GM03348 (cell line): Measurements from ENCODE around the gene RAPGEF1.

ENCODE experiments used
- DNase-seq: peaks from one replicate; pipeline ENCODE4 v3.0.0; 2012; ENCODE audit warnings: low spot score

RAPGEF1 gene

DNA sequence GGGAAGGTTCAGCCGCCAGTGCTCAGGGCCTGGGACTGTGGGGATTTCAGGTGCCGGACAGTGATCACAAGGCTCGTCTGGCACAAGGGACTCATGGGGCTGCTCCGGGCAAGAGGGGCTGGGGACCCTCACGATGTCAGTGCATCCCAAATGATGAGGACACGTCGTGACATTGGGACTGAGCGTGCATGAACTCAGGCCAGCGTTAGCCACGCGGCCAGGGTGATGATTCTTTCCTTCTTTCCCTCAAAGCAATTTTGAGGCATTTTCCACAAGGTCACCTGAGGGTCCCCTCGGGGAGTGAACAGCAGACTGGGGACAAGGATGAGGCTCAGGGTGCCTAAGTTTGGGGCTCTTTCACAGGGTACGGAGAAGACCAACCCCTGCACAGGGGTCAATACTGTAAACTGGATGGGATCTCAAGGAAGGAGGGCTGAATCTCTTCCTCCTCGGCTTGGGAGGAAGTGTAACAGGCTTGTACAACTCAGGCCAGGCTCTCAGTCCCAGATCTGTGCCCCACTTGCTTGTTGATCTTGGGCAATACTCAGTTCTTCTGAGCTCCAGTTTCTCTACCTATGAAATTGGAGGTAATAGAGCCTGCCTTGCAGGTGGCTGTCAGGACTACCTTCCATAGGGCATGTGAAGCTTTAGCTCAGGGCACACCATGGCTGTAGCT lies 116.1 kb downstream of the RAPGEF1 start:
- no peak for DNase-seq

DNA sequence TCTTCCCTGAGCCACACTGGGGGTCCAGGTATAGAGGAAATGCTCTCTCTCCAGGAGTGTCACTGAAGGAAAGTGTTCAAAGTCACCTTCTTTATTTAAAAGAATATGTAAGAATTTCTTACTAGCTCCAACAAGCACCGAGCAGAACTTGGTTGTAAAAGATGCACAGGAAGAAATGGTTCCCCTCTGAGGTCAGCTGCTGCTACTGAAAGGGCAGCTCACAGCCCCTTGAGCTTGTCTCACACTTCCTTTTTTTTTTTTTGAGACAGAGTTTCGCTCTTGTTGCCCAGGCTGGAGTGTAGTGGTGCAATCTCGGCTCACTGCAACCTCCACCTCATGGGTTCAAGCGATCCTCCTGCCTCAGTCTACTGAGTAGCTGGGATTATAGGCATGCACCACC lies 117.4 kb downstream of the RAPGEF1 start:
- no peak for DNase-seq

DNA sequence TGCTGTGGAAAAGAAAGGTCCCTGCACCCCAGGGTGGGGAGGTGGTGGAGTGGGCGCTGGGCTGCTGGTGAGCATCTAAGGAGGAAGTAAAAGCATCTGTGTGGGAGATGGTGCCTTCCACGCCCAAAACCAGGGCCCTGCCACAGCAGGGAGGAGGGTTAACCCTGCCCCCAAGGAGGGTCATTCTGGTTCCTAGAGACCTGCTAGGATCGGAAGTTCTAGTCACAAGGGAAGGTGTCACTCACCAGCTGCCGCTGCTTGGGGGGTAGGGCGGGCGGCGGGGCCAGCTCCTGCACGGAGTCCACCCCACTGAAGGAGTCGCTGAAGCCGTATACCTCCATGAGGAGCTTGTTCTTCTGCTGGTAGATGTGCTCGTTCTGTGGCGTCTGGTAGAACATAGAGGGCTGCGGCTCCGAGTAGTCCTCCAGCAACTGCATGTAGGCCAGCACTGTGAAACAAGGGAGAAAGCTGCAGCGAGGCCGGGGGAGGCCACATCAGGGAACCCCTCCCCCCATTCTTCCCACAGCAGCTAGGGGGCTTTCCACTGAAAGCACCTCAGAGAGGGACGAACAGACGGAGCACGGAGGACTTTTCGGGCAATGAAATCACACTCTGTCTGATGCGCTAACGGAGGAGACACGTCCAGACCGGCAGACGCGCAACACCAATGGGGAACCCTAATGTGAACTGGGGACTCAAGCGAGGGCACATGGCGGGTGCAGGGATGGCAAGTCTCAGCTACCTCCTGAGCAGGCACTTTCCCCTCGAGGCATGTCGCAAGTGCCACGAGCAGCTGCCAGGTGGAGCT lies 118.1 kb downstream of the RAPGEF1 start:
- no peak for DNase-seq

DNA sequence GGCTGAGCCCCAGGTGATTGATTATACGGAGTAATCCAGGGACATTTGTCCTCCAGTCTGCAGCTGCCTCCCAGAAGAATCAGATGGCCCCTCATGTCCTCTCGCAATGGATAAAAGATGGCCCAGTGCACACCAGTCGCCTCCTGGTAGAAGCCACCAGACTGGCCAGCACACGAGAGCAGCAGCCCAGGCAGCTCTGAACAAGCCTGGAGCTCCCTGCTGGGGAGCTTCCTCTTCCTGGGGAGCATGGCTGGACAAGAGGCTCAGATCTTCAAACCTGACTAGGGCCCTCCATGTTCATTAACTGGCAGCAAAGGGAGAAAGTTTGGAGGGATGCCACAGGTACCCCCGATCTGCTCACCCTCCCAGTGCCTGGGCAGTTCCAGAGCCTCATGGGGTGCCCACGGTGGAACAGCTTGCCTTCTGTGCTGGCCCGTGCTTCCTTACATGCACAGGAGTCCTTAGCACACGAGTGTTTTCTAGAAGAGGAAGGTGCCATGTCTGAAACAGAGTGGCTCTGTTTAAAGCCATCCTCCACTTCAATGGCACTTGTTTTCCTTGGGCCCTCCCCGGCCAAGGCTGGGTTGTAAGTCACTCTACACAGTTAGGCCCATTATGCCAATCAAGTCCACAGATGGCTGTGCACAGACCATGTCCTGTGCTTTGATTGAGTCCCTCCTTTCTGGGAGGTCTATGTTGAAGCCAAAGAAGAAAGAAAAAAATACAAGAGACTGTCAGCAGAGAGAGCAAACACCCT lies 118.9 kb downstream of the RAPGEF1 start:
- DNase-seq: no peak

DNA sequence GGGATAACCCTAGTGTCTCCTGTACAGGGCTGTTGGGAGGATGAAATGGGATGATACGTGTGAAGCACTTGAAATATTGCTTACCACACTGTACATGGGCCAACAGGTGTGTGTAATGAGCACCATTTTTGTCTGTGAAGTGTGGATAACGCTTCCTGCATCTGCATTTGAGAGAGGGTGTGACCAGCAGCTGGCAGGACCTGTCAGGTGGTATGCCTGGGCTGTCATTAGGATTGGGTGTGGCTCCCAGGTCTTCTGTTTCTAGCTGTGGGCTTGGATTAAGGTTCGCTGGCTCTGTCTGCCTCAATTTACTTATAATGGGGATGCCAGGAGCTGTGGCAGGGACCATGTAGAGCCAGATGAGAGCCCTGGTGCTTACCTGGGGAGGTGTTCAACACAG lies 120.2 kb downstream of the RAPGEF1 start:
- DNase-seq: no peak

DNA sequence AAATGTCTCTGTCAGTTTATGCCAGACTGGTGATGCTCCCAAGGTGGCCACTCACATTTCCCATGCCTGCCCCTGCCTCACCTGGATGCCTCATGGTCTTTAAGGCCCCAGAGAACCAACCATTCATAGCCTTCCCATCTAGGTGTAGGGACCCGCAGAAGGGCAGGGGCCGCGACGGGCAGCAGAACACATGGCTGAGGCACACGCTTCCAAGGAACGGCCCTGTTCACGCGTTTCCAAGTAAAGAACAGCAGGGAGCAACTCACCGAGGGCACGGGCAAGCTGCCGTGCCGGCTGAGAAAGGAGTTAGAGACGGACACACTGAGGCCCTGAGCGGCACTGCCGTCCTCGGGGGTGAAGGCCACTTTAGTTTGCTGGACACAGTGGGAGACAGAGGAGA lies 121.1 kb downstream of the RAPGEF1 start:
- DNase-seq: no peak

DNA sequence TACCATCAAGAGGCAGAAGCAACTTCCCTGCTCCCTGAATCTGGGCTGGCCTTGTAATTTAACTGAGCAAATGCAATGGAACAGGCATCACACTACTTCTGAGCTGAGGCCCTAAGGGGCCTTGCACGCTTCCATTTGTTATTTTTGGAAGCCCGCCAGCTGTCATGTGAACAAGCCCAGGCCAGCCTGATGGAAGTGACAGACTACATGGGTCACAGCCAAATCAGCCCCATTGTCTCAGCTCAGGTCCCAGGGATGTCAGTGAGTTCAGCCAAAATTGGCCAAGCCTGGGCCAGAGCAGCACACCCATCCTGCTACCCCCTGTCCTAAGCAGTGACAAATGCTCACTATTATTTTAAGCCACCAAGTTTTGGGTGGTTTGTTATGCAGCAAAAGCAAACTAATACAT lies 121.8 kb downstream of the RAPGEF1 start:
- DNase-seq: no peak

DNA sequence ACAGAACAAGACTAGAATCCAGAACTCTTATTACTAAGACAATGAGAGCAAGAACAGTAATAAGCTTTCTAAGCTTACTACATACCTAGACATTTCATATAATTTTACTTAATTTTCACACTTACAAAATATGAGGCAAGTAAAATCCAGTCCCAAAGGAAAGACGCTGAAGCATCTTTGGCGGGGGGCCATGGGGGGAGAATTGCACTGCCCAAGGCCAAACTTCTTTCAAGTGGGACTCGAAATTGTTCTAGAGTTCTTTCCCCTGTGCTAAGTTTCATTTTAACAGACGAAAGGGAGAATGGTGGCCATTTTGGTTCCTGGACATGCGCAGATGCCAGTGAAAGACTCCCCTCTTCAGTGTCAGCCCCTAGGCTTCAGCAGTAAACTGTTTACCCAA lies 122.3 kb downstream of the RAPGEF1 start:
- no peak for DNase-seq

DNA sequence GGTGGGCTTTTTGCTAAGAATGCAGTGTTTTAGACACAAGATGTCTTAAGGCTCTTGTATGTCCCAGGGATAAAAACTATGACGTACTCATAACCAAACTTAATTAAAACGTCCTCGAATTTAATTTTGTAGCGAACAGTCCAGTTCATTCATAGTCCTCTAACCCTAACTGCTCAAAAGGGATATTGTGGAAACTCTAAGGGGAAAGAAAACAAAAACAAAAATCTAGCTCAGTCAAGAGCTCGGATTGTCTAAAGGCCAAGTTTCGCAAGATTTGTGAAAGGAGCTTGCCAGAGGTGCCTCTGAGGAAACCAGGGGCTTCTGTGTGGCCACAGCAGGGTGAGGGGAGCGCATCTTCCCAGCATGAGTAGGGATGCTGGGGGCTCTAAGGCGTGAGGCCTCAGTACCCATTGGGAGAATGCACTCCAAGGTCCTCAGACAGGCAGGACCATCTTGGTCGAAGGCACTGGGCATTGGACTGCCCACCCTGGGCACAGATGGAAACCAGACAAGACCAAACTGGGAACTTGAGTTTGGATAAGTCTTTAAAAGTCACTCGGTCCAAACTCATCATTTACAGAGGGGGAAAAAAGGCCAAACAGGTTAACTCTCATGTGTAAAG lies 122.8 kb downstream of the RAPGEF1 start:
- no peak for DNase-seq

DNA sequence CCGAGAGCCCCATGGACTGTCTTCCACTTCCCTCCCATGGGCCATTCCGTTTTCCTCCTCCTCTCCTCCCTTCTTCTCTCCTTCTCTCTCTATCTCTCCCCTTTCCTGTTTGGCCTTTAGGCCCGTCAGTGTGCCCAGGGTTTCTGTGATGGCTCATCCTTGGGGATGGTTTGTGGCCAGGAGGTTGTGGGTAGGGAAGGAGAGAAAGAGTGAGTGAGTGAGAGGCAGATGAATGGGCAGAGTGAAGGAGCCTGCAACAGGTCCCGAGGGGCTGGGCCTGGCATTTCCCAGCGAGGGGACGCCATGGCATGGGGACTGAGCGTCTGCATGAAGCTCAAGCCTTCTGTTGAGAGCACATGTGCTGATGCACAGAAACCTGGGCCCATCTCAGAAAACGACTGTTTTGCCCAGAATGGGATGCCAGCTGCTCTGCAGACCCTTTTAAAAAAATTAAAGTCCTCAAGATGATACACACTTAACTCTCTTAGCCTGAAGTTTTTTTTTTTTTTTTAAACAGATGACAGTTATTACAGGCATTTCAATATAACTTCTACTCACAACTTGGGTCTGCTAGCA lies 125.4 kb downstream of the RAPGEF1 start:
- no peak for DNase-seq

DNA sequence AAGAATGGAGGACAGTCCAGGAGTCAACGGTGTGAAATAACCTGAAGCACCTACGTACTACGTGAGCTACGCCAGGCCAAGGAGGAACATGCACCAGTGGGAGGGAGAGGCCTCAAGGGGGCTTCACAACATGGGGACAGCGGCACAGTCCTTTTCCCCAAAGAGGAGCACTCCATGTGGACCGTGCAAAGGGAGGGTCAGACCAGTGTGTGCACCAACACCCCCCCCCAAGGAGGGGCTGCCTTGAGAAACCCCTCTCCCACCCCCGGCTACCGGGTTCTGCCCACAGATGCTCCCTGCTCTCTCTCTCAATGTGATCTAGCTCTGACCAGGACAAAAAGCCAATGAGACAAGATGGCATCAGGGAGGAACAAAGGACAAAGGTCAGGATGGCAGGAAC lies 126.0 kb downstream of the RAPGEF1 start:
- DNase-seq: no peak

DNA sequence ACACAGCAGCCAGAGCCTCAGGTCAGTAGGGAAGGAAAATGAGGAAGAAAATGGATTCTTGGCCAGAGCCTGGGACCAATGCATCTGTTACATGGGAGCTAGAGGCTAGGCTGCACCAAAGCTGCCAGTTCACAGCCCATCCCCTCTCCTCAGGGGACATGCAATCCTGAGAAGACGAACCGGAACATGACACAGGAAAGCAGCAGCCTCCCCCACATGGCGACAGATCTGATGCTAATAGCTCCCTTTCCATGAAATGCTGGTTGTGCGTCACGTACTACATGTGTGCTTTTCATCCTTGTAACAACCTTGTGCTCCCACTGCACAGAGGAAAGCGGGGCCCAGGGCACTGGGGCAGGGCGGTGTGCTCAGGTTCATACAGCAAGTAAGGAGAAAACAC lies 127.0 kb downstream of the RAPGEF1 start:
- DNase-seq: no peak

DNA sequence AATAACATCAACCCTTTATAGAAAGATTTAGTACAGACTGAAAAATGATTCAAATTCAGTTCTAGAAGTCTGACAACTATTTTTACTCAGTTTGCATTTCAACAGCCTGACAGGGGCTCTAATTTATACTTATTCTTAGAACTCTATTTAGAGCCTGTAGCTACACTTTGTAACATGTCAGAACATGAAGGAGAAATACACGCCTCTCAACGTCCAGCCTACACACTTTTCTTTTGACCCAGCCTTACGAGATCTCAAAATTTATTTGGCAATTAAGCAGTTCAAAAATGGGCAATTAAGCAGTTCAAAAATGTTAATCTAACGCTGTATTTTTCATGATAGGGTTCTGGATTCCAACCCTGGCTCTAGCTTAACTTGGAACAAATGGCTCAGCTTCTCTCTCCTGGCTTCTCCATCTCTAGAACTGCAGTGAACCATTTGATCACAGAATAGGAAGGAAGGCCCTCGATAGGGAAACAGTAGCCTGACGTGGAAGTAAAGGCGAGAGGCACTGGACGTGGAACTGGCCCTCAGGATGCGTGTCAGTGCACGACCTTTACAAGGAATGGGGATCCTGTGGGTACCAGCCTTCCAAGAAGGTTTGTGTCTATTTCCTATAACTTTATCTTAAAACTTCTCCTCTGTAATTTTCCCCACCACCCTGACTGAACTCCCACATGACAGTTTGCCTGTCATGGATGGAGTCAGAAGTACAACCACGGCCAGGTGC lies 128.1 kb downstream of the RAPGEF1 start:
- no peak for DNase-seq

DNA sequence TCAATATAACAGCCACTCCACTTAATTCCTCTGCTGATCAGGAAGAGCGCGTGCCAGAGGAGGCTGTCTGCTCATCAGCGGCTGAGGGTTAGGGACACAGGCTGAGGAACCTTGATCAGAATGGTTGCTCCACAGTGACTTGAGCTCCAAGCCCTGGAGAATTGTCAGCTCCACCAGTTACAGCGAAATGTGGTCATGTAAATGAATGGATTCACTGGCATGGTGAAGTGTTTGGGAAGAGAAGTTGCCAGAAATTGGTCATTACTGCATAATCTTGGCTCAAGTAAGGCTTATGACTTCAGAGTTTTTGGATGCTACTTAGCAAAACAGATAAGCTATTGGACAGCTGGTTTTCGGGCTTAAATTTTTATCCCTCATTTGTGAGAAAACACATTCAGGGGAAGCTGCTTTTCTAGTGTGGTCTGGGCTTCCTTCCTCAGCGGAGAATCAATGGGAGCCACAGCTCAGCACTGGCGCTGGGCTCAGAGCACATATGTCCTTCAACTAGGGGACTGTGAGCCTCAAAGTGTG lies 129.6 kb downstream of the RAPGEF1 start:
- peak; percentile 89 for DNase-seq

DNA sequence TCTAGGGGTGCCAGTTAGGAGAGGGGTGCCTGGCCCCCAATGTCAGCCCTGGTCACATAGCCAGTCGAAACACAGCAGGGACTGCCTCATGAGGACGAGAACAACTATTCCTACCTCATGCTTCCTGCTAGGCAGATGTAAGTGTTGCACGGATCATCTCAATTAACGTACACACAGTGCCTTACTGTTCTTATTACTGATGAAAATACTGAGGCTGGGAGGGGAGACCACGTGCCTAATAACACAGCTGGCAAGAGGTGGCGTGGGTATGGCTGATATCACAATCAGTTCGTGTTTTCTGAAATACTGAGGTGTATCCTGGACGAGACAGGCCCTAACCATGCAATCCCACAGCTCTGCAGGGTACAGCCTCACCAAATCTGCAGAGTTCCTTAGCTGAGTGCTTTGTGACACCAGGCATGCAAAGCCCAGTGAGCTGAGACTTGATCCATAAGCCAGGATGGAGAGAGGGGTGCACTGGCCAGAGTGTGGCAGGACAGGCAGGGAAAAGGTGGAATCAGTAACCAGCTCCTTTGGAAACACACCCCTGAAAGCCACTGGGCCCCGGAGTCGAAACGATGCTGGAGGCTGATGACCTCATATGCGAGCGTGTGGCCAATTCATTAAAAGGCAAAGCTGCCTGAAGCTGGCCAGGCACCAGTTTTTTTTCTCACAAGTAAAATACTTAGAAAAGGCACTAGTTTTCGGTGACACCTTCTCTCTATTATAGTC lies 130.6 kb downstream of the RAPGEF1 start:
- peak; percentile 64 for DNase-seq

DNA sequence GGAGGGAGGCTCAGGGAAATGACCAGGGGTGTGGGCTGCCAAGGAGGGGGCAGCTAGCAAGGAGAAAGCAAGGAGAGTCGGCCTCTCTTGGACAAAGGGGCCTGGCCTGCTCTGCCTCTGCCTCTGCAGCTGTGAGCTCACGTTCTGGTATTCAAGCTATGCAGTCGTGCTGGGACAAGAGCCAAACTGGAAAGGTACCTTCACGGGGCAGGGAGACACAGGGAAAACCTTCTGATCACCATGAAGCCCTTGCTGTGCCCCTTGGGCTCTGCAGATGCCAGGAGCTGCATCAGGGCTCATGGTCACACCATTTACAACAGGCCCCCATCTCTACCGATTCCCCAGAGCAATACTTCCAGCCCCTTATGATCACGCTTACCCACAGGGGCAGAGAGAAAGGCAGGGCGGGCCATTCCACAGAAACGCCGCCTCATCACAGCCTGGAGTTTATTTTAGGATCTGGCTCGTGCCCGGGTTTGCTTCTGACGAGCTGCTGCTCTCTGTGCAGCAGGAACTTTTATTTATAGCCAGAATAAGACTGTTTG lies 131.3 kb downstream of the RAPGEF1 start:
- DNase-seq: peak; percentile 93

DNA sequence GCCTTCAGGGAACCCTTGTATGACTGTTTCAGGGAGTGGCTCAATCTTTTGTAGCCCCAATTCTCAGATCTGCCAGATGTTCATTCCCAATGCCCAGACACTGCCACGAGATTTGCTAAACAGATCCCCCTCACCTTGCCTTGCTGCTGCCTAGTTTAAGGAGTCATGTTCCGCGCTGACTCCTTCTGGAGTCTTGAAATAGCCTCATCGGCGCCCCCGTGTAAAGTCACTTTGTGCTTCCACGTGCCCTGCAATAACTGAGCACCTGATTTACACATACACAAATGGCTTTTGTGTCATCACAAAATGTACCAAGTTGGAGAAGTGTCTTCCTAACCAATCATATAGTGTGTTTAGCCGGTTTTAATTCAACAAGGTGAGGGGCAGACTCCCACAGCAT lies 132.3 kb downstream of the RAPGEF1 start:
- DNase-seq: no peak

DNA sequence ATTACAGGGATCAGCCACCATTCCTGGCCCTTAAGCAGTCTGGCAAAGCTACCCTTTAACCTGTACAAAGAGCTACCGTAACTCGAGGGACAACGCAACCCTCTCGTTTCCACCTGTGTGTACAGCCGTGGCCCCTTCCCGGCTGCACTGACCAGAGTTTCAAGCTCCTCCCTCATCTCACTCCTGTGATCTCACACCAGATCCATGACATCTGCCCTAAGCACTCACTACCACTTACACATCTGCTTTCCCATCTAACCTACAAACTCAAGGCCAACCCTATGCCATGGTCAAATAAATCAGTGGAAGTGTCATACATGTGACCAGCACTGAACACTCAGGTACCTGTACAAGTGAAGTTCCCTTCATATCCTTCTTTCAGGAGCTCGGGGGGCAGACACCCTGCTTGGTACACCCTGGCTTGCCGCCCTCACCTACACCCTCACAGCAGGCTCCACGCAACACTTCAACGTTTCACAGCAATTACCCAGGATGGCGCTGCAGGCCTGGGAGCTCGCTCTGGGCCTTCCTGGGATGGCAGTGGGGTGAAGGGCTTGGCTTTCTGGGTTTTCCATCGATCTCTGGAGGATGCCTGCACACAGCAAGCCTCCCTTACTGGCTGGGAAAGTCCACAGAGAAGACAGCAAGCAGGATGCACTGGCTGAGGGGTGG lies 132.8 kb downstream of the RAPGEF1 start:
- no peak for DNase-seq

DNA sequence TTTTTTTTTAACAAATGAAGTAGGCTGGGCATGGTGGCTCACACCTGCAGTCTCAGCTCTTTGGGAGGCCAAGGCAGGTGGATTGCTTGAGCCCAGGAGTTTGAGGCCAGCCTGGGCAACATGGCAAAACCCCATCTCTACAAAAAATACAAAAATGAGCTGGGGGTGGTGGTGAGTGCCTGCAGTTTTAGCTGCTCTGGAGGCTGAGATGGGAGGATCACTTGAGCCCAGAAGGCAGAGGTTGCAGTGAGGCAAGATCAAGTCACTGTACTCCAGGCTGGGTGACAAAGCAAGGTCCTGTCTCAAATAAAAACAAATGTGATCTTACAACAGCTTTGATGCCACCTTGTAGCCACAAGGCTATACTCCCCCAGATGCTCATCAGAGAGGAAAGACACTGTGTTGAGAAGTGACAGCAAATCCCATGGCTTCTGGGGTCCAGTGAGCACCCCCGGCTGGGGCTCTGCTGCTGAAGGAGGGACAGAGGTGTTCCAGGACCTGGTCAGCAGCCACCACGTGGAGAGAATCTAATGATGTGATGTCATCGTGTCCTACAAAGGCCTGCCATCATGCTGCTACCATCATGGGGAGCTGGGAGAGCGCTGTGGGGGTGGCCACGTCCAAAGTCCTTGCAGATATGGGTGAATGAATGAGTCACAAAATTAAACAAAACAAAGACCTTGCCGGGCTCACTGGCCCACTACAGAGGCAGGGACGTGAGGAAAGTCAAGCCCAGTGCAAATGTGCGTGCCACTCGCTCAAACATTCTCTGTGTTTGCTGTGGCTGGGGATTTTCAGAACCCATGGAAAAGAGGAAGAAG lies 133.9 kb downstream of the RAPGEF1 start:
- DNase-seq: no peak
